NCI-H2081 treated with DMSO at 0.1 percent for 48 hours (cell line): Measurements from ENCODE around the gene XYLT1.

Source experiments
- DNase-seq: peaks from one replicate; lab custom pipeline; 2025; lab: John Stamatoyannopoulos, UW

Gene XYLT1

DNA sequence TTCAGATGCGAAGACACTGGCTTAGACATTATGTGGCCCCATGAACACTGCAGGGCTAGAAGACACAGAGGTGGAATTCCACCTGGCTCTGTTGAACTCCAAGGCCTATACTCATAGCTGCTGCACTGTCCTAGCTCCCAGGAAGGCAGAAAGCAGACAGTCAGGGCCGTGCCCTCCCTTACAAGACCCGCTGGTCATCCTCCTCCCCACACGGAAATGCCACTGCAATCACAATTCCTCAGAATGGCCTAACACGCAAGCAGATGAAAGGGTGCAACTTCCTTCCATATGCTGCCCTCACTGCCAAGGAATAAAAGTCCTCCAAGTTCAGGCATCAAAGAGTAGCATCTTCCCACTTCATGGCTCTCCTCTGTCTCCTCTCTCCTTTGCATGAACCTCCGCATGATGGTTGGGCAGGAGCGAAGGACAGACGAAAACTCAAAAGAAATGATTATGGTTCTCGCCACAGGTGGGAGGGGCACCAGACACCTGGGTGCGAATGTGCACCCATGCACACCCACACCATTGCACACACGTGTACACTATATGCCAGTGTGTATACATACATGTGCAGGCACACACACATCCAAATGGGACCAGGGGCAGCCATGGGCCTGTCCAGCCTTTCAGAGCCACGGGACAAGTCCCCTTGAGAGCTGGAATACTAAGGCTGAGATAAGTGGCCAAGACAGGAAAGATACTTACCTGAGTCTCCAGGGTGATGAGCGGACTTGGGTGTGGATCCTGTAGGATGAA, 113.3 kb downstream of the XYLT1 start:
- no peak for DNase-seq

DNA sequence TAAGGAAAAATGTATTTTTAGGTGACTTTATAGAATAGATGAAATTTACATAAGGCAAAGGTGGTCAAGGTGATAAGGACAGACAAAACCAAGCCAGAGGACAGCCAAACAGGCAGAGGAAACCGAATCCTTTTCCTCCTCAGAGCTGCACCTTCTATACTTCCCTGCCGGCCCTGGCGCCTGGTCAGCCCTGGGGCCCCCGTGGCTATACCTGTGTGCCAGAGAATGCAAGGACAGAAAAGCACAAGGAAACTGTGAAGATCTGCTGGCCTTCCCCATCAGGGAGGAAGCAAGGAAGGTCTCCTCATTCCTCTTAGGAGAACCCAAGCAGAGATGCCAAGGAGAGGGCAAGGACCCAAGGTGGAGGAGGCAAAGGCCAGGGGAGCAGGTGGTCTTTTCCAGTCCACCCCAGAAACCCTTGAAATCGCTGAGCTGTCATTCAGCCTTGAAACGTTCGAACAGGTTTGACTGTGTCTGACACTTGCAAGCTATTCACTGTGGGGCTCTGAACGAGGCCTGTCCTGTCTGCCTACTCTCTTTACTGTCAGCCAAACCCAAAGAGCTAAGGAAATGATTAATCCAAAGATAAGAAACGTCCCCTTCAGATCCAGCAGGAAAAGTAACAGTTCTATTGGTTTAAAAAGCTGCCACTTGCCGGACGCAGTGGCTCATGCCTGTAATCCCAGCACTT, 114.4 kb downstream of the XYLT1 start:
- DNase-seq, result no peak

- no peak for DNase-seq
Observed at GRCh38 chr16:17354685-17355084, 116.1 kb downstream of the XYLT1 start.

DNA sequence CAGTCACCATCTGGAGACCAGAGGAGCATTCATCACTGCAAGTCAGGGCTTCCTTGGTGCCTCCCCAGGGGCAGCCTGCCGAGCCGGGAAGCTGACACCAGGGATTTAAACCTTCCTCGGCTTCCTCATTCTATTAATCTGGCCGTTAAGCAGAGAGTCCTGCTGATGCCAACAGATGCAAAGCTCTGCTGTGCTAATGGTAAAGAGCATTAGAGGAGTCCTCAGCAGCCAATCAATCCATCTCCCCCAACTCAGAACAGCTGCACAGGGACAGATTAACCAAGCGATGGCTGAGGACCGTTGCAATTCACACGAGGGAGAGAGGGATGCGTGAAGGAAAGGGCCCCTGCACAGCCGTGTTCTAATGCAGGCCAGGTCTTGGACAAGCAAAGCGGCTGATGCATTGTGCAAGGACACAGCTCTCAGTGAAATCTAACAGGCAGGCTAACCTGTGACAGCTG, 116.6 kb downstream of the XYLT1 start:
- no peak for DNase-seq

DNA sequence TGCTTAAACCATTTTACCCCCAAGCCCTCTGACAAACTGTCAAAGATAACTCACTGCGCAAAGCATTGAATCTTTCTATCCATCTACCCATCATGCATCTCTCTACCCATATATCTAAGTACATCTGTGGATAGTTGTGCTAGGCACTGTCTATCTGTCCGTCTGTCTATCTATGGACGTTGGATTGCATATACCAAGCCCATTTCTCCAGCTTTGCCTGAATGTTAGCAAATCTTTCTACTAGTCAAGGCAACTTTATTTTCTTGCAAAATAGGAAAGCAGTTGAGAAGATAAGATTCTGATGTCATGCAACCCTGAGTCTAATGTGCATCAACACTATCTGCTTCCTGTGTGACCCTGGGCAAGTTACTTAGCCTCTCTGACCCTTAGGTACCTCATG, 117.2 kb downstream of the XYLT1 start:
- DNase-seq, result no peak

DNA sequence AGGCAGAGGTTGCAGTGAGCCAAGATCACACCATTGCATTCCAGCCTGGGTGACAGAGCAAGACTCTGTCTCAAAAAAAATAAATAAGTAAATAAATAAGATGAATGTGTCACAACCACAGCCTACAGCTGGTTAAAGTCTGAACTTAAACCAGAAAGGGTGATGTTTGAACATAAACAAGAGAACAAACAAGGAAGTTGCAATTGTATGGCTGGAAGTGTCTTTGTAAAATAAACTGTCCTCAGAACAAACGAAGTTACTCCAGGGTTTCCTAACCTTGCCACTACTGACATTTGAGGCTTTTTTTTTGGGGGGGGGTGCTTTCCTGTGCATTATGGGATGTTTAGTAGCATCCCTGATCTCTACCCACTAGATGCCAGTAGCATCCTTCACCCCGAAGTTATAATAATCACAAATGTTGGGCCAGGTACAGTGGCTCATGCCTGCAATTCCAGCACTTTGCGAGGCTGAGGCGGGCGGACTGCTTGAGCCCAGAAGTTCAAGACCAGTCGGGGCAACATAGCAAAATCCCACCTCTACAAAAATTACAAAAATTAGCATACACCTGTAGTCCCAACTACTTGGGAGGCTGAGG, 119.2 kb downstream of the XYLT1 start:
- no peak for DNase-seq

DNA sequence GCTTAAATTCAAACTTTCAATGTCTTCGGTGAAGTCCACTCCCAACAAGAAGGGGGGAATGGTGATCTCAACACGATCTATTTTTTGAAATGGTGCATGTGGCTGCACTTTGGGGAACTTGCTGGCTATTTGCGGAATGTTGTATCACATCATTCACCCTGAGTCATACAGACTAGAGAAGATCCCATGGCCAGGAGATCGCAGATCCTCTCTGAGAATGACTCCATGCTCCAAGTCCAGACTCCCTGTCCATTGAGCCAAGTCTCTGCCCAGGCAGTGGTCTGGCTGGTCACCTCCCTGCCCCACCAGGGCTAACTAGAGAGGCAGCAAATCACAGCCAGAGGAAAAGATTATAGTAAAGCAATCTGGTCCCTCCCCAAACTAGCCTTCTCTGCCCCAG, 120.6 kb downstream of the XYLT1 start:
- no peak for DNase-seq

DNA sequence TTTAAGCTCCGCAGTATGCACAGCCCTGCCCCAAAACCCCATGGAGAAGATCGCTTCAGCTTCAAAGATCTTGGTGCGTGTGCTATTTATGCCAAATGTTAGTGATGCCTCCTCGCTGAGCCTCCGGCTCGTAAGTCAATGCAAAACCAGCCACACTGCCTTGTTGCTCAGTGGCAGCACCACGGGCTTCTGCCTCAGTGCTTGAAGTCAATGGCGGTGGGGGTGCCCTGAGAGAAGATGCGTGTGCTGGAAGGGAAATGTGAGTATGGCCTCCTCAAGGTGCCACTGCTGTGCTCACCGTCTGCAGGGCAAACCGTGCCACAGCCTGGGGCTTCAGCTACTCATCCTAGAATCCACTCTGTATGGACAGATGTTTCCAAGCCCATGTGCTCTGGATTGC, 121.9 kb downstream of the XYLT1 start:
- no peak for DNase-seq

DNA sequence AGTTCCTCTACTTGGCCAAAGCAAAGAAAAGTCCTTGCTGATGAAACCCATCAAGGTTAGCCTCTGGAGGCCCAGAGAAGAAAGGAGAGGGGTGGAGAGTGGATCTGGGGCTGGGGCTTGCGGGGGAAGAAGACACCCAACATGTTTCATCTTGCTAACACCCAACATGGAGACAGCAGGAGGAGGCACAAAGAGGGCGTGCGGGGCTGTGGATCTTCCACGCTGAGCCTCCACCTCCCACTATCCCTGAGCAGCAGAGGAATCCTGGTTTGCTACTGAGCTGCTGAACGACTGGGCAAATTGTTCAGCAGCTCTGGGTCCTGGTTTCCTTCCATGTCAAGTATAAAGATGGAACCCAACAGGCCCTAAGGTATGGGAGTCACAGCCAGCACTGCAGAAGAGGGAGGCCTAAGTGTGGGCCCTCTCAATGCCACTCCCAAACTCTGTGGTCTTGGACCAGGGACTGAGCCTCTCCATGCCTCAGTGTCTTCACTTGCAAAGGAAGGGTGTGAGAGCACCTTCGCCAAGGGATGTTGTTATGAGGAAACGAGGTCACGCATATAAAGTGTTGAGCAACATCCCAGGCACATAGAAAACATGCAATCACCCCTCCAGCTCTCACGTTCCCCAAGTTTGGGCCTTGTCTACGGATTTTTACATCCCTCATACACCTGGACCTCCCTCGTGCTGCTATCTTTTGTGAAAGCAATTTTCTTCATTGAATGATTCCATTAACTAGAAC, 122.5 kb downstream of the XYLT1 start:
- no peak for DNase-seq

- no peak for DNase-seq
Observed at GRCh38 chr16:17347624-17348023, 123.1 kb downstream of the XYLT1 start.

DNA sequence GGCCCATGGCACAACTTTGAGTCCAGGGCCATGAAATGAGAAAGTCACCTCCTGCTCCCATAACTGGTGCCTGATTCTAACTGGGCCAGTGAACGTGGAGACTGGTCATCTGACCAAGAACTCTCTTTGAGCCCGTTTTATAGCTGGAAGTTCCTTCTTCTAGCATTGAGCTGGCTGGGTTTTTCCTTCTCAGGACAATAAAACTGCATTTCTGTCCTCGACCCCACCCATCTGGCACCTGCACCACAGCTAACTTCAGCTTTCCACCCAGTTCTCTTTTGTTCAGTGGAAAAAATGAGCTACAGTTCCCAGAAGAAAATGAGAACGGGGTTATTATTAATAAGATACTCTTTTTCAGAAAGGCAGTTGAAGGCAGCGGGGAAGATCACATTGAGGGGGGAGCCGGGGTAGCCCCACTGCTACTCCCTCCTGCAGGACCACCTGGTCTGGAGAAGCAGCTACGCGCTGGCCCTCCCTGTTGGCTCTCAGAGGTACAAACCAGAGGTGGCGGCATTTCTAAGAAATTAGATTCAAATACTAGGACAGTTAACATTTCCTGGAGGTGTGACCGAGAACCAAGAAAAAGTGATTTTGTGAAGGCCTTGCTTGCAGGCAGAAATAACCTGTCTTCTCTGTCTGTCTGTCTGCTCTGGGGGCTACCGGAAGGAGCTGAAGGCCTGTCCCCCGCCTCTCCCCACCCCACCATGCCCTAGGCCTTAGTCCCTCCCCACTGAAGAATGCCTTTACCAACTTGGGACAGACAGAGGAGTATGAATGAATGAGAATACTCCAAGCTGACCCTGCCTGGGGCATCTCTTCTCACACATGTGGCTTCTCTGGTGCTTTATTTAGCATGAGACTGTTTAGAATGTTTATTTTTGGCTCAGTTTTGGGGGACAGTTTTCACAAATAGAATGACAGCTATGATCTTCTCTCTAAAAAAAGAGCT, 123.9 kb downstream of the XYLT1 start:
- DNase-seq, result no peak

- DNase-seq, result no peak
Observed at GRCh38 chr16:17345043-17345442, 125.7 kb downstream of the XYLT1 start.

- DNase-seq, result no peak
Observed at GRCh38 chr16:17343728-17344127, 127.0 kb downstream of the XYLT1 start.

GRCh38 chr16:17343028-17343427, 127.7 kb downstream of the XYLT1 start:
- no peak for DNase-seq

DNA sequence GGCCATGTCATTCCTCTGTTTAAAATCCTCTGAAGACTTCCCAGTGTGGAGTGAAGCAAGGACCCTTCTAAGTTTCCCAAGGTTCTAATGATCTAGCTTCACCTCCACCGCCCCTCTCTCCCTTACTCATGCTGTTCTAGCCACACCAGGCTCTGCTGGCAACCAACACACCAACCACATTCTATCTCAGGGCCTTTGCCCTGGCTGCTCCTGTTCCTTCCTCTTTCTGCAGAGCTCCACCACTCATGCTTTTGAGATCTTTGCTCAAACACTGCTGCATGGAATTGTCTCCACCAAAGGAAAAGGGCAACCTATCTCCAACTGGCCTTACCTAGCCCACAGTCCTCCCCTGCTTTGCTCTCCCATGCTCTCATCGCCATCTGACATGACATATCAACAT, 128.7 kb downstream of the XYLT1 start:
- no peak for DNase-seq

DNA sequence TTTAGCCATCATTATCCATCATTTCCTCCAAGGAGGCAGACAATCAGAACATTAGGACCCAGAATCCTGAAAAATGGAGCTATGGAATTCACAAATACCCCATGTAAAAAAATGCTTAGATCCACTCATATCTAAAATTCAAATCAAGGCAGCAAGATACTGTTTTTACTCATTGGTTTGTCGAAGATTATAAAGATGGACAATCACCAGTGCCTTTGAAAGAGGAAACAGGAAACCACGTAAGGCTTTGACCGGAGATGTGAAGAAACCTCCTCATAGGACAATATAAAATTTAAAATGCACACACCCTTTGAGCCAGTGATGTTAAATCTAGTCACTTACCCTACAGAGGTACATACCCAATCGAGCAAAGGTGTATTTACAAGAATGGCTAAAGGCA, 130.0 kb downstream of the XYLT1 start:
- DNase-seq, result no peak

DNA sequence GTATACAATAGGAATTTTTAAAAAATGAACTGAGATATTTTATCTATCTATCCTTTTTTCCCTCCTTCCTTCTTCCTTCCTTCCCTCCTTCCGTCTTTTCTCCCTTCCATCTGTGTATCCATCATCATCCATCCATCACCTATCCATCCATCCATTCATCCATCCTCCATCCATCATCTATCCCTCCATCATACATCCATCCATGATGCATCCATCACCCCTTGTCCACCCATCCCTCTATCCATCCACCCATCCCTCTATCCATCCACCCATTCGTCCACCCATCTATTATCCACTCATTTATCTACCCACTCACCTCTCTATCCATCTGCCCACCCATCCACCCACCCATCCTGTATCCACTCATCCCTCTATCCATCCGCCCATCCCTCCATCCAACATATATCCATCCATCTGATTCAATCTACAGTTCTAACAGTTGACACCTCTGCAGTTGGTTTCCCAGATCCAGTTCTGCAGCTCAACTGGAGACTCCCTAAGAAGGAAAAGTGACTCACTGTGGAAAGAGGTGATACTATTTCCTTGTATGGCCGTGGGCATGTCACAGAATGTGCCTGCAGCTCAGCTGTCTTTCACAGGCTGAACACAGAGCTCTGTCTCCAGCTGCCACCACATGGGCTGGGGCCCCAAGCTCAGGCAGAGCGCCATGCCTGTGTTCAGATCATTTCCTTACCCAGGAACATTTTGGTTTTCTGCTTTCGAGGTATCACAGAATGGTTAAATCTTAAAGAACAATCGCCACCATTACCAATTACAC, 130.8 kb downstream of the XYLT1 start:
- no peak for DNase-seq

GRCh38 chr16:17338244-17338643, 132.5 kb downstream of the XYLT1 start:
- DNase-seq, result no peak

DNA sequence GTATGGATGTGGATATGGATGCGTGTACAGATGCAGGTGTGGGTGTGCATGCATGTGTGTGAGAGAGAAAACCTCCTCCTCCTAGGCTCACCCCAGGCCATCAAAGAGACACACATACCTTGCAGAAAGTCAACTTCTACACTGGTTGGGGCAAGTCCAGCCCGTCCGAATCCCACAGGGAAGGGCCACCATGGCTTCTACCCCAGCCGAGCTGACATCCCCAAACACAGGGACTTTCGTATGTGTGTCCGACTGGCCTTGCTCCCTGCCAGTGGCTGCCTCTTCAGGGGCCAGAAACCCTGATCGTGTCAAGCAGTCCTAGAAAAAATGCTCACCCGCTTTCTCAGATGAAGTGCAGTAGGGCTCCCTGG, 134.2 kb downstream of the XYLT1 start:
- no peak for DNase-seq

DNA sequence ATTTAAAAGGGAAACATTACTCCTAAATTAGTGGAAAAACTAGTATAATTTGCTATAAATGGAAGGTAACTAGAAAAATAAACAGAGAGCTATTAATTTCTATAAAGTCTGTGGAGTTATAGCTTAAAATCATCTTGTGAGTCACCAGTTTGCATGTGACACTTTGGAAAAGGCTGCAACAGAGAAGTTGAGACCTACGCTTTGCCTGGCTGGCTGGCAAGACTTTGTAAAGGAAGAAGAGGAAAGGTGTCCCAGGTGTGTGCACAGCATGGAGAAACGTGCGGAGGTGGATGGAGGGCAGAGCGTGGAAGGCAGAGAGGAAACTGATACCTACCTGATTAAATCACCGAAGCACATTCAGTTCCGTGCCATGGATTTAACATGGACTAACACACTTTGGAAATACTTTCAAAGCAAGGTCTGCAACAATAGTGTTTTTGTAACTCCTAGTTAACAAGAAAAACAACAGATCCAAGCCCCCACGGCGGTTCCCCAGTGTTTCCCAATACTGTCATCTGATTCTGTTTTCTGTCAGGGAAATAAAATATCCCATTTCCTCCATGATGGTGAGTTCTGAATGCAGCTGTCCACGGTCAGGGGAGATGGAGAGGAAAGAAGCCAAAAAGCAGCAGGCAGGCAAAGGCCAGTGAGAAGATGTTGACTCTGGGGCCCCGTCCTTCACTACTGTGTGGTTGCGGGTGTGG, 134.8 kb downstream of the XYLT1 start:
- DNase-seq, result no peak
